Stimulated activated CD4-positive, alpha-beta T cell treated with anti-CD3 and anti-CD28 coated beads, TNF-alpha, amount 100 ng/mL, for 1 hour (primary cell): ENCODE measurements around the gene FAM83G.

ENCODE experiments used
- DNase-seq, 3 donors: peaks; one replicate each; pipeline ENCODE4 v3.0.0-alpha.2; 2020; ENCODE audit warnings: low read depth in 3 of 3, low spot score in 1 of 3

The FAM83G gene

GRCh38 chr17:18991531-18992315 is 12.8 kb downstream of the FAM83G start:
- DNase-seq: no peak

- DNase-seq: no peak
These were observed 14.2 kb downstream of the FAM83G start for GRCh38 chr17:18990331-18990730.

GRCh38 chr17:18988546-18989173 is 15.9 kb downstream of the FAM83G start:
- no peak for DNase-seq

GRCh38 chr17:18987862-18988545 is 16.6 kb downstream of the FAM83G start:
- DNase-seq: no peak

GRCh38 chr17:18987230-18987610 is 17.3 kb downstream of the FAM83G start:
- DNase-seq: no peak

- DNase-seq: no peak
These were observed 17.9 kb downstream of the FAM83G start for GRCh38 chr17:18986541-18987229.

- DNase-seq: no peak
These were observed 19.1 kb downstream of the FAM83G start for GRCh38 chr17:18985475-18985874.

- no peak for DNase-seq
These were observed 20.1 kb downstream of the FAM83G start for GRCh38 chr17:18984273-18985114.

GRCh38 chr17:18981642-18982424 is 22.7 kb downstream of the FAM83G start:
- DNase-seq: no peak

- no peak for DNase-seq
These were observed 23.3 kb downstream of the FAM83G start for GRCh38 chr17:18981335-18981641.

GRCh38 chr17:18980682-18981334 is 23.8 kb downstream of the FAM83G start:
- no peak for DNase-seq

GRCh38 chr17:18978655-18979054 is 25.9 kb downstream of the FAM83G start:
- no peak for DNase-seq

GRCh38 chr17:18978050-18978449 is 26.5 kb downstream of the FAM83G start:
- DNase-seq: no peak

- DNase-seq: no peak
These were observed 26.9 kb downstream of the FAM83G start for GRCh38 chr17:18977646-18978045.

- no peak for DNase-seq
These were observed 27.5 kb downstream of the FAM83G start for GRCh38 chr17:18977021-18977420.

- no peak for DNase-seq
These were observed 28.4 kb downstream of the FAM83G start for GRCh38 chr17:18976201-18976600.

GRCh38 chr17:18975597-18975996 is 29.0 kb downstream of the FAM83G start:
- DNase-seq: no peak

GRCh38 chr17:18974407-18975149 is 30.0 kb downstream of the FAM83G start:
- no peak for DNase-seq

GRCh38 chr17:18971801-18972200 is 32.8 kb downstream of the FAM83G start:
- DNase-seq: no peak
